CD4-positive, alpha-beta T cell treated with Interferon gamma for 1 hour (primary cell): ENCODE measurements around the gene BAIAP2L2.

Experiments used
- DNase-seq: peaks from one replicate; pipeline ENCODE4 v3.0.0-alpha.2; 2020

BAIAP2L2 gene

GRCh38 chr22:38036392-38037062, 74.0 kb downstream of the BAIAP2L2 start:
- no peak for DNase-seq

GRCh38 chr22:38035530-38035885, 75.0 kb downstream of the BAIAP2L2 start:
- DNase-seq = no peak
